MCF 10A (cell line): ENCODE data around the gene JPH3. TPM values are rescaled to one million over a fixed set of nuclear protein-coding genes. Genes with fewer than 3 reads are reported as not detected.

Experiments
- BruUV-seq: library from RNA; stranded (reverse); fragments of 400-500 nt; replicated peaks from 2 replicates; lab custom pipeline; 2021; lab: Mats Ljungman, UMichigan
- CTCF ChIA-PET: fragments of 300-600 bp; sonication (Branson Sonifier 250); formaldehyde crosslinking; extraction: SDS; loops from one replicate; lab custom pipeline; 2021; ENCODE audit warnings: antibody characterized with exemption, inconsistent platforms; lab: Yijun Ruan, JAX
- POLR2A ChIA-PET: fragments of 300-600, 350-650 bp; sonication (Branson Sonifier 250); formaldehyde crosslinking; extraction: SDS; loops from one replicate; lab custom pipeline; 2020; ENCODE audit warnings: antibody characterized with exemption, inconsistent platforms; lab: Yijun Ruan, JAX
- DNase-seq: peaks from one replicate; pipeline ENCODE4 v3.0.0-alpha.2; 2018; ENCODE audit not compliant: unreplicated experiment
- H3K27ac Mint-ChIP-seq: one replicate; pipeline ENCODE4 v1.8.0; 2022; ENCODE audit warnings: mild to moderate bottlenecking, low read depth, mixed read lengths; ENCODE audit not compliant: unreplicated experiment
- H3K27me3 Mint-ChIP-seq: one replicate; pipeline ENCODE4 v1.8.0; 2022; ENCODE audit warnings: mixed read lengths; ENCODE audit not compliant: insufficient read depth, unreplicated experiment
- H3K36me3 Mint-ChIP-seq: one replicate; pipeline ENCODE4 v1.8.0; 2022; ENCODE audit warnings: mild to moderate bottlenecking, moderate library complexity, mixed read lengths; ENCODE audit not compliant: insufficient read depth, unreplicated experiment
- H3K4me1 Mint-ChIP-seq: one replicate; pipeline ENCODE4 v1.8.0; 2022; ENCODE audit warnings: mixed read lengths; ENCODE audit not compliant: insufficient read depth, unreplicated experiment
- H3K4me3 Mint-ChIP-seq: one replicate; pipeline ENCODE4 v1.8.0; 2022; ENCODE audit warnings: mild to moderate bottlenecking, moderate library complexity, mixed read lengths; ENCODE audit not compliant: unreplicated experiment
- H3K9me3 Mint-ChIP-seq: one replicate; pipeline ENCODE4 v1.8.0; 2022; ENCODE audit warnings: mixed read lengths; ENCODE audit not compliant: unreplicated experiment
- intact Hi-C: fragments of 100-400 bp; cut with micrococcal nuclease; formaldehyde crosslinking; loops from 2 replicates; pipeline ENCODE4 v1.14.1; 2022
- total RNA-seq: library from RNA; stranded (reverse); gene quantifications from 2 replicates; pipeline ENCODE4 v1.2.3, GENCODE V29; 2022
- TF ChIP-seq, protein P1 (sequence below): fragments of 200-600 bp; IDR thresholded peaks from one replicate; pipeline ENCODE4 v1.8.0; 2022; ENCODE audit warnings: antibody characterized with exemption, mild to moderate bottlenecking; ENCODE audit not compliant: unreplicated experiment

JPH3 gene
- total RNA-seq, 1 experiment from 2014 or later: not detected

DNA sequence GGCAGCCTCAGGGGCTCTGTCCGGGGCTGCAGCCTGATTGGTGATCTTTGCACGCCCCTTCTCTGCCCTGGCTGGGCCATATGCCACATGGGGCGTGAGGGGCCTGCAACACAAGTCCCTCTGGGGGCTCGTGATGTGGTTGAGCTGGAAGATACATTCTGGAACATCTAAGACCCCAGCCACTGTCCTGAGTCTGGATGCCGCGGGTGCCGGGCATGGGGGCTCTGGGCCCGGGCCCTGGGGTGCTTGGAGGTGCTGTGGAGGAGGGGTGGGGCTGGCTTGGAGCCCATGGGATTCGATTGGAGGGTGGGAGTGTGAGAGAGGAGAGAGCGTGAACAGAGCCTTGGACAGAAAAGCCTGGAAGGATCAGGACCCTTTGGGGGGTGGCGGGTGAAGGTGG, 39.4 kb downstream of the JPH3 start:
- CTCF ChIA-PET: interaction anchor here (1.0 to 1.5 kb wide), 2 partner anchors 16 to 225 kb away, joined by 3 to 4 read pairs; no protein-coding TSS in a partner anchor

DNA sequence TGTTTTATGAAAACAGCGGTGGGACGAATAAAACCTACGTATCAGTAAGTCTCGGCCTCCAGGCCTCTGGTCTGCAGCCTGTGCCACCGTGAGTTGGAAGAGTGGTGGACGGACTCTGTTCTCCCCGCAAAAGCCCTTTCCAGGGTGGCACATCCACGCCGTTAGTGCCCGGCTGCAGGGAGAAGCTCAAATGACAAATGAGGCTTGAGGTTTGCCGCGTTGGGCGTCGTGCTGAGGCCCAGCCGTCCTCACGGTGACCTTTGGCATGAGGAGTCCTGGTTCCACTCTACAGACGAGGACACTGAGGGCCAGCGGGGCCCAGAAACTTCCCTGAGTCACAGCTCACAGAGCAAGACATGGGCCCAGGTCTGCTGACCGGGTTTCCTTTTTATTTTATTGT, 40.2 kb downstream of the JPH3 start:
- ChIA-PET POLR2A (no interaction called here), CTCF (interaction anchor here (0.6 to 1.5 kb wide), 6 partner anchors 8 to 226 kb away, joined by 3 to 7 read pairs (median 4); no protein-coding TSS in a partner anchor)
- BruUV-seq: no TSS peak

More for the DNA sequence above, 39.4 kb downstream of the JPH3 start:
- TF ChIP-seq, protein P1, sequence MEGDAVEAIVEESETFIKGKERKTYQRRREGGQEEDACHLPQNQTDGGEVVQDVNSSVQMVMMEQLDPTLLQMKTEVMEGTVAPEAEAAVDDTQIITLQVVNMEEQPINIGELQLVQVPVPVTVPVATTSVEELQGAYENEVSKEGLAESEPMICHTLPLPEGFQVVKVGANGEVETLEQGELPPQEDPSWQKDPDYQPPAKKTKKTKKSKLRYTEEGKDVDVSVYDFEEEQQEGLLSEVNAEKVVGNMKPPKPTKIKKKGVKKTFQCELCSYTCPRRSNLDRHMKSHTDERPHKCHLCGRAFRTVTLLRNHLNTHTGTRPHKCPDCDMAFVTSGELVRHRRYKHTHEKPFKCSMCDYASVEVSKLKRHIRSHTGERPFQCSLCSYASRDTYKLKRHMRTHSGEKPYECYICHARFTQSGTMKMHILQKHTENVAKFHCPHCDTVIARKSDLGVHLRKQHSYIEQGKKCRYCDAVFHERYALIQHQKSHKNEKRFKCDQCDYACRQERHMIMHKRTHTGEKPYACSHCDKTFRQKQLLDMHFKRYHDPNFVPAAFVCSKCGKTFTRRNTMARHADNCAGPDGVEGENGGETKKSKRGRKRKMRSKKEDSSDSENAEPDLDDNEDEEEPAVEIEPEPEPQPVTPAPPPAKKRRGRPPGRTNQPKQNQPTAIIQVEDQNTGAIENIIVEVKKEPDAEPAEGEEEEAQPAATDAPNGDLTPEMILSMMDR: no peak
- Mint-ChIP-seq H3K4me1 (no peaks in the 10 kb centered on the region), H3K27ac (no peak overlapping the region), H3K27me3 (peaks cover 52% of the 10 kb centered on the region), H3K9me3 (no peaks in the 10 kb centered on the region), H3K4me3 (no peak overlapping the region), H3K36me3 (no peaks in the 10 kb centered on the region)
- POLR2A ChIA-PET: no interaction called here
- no peak for DNase-seq
- no TSS peak for BruUV-seq
- intact Hi-C loops: no loop called here

DNA sequence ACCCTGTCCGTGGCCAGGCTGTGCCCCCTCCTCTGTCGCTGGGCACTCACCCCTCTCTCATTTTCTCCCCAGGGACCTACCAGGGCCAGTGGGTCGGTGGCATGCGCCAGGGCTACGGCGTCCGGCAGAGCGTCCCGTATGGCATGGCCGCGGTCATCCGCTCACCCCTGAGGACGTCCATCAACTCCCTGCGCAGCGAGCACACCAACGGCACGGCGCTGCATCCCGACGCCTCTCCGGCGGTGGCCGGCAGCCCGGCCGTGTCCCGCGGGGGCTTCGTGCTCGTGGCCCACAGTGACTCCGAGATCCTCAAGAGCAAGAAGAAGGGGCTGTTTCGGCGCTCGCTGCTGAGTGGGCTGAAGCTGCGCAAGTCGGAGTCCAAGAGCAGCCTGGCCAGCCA, 41.9 kb downstream of the JPH3 start:
- H3K27ac Mint-ChIP-seq: no peak overlapping the region
- H3K36me3 Mint-ChIP-seq: no peaks in the 10 kb centered on the region
- intact Hi-C loops: no loop called here
- no TSS peak for BruUV-seq
- H3K4me1 Mint-ChIP-seq: no peaks in the 10 kb centered on the region
- TF ChIP-seq, protein P1: no peak
- H3K4me3 Mint-ChIP-seq: no peak overlapping the region
- POLR2A ChIA-PET: no interaction called here
- peaks cover 69% of the 10 kb centered on the region for H3K27me3 Mint-ChIP-seq
- no peaks in the 10 kb centered on the region for H3K9me3 Mint-ChIP-seq
- CTCF ChIA-PET: no interaction called here
- DNase-seq: no peak

More for the DNA sequence above, 40.2 kb downstream of the JPH3 start:
- TF ChIP-seq, protein P1: no peak
- H3K4me1 Mint-ChIP-seq: no peaks in the 10 kb centered on the region
- DNase-seq: no peak
- H3K9me3 Mint-ChIP-seq: no peaks in the 10 kb centered on the region
- intact Hi-C loops: no loop called here
- H3K27me3 Mint-ChIP-seq: peaks cover 58% of the 10 kb centered on the region
- H3K4me3 Mint-ChIP-seq: no peak overlapping the region
- no peaks in the 10 kb centered on the region for H3K36me3 Mint-ChIP-seq
- no peak overlapping the region for H3K27ac Mint-ChIP-seq

DNA sequence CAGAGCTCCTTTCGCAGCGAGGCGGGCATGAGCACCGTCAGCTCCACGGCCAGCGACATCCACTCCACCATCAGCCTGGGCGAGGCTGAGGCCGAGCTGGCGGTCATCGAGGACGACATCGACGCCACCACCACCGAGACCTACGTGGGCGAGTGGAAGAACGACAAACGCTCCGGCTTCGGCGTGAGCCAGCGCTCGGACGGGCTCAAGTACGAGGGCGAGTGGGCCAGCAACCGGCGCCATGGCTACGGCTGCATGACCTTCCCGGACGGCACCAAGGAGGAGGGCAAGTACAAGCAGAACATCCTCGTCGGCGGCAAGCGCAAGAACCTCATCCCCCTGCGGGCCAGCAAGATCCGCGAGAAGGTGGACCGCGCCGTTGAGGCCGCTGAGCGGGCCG, 42.3 kb downstream of the JPH3 start:
- intact Hi-C loops: no loop called here
- no peaks in the 10 kb centered on the region for H3K4me1 Mint-ChIP-seq
- H3K36me3 Mint-ChIP-seq: no peaks in the 10 kb centered on the region
- H3K9me3 Mint-ChIP-seq: no peaks in the 10 kb centered on the region
- no peak overlapping the region for H3K4me3 Mint-ChIP-seq
- peaks cover 69% of the 10 kb centered on the region for H3K27me3 Mint-ChIP-seq
- H3K27ac Mint-ChIP-seq: no peak overlapping the region
- BruUV-seq: no TSS peak
- ChIA-PET POLR2A (no interaction called here), CTCF (no interaction called here)
- DNase-seq: no peak
- TF ChIP-seq, protein P1: no peak
